Tibial nerve (tissue), 3 donors: ENCODE data around the gene RGPD8.
"Not testable (repeated sequence)": the region's sequence is repeated elsewhere in the genome, so short reads cannot be mapped to it uniquely, and the experiment has no call there.

Source experiments
- POLR2A ChIP-seq, 2 donors: fragments of 450-650 bp; IDR thresholded peaks; one replicate each; pipeline ENCODE4 v1.6.1; 2017; ENCODE audit warnings: antibody characterized with exemption in 2 of 2, mild to moderate bottlenecking in 2 of 2, moderate library complexity in 2 of 2
- TF ChIP-seq, protein P1 (sequence below), 5 experiments: fragments of 200-600 bp in 3 of 5; fragments of 450-650 bp in 2 of 5; sonication (generic) in 3 of 5; IDR thresholded peaks; one replicate each; pipeline ENCODE4 v1.5.1; 2016 to 2019; ENCODE audit warnings: antibody characterized with exemption in 5 of 5, mild to moderate bottlenecking in 3 of 5, moderate library complexity in 2 of 5

DNA sequence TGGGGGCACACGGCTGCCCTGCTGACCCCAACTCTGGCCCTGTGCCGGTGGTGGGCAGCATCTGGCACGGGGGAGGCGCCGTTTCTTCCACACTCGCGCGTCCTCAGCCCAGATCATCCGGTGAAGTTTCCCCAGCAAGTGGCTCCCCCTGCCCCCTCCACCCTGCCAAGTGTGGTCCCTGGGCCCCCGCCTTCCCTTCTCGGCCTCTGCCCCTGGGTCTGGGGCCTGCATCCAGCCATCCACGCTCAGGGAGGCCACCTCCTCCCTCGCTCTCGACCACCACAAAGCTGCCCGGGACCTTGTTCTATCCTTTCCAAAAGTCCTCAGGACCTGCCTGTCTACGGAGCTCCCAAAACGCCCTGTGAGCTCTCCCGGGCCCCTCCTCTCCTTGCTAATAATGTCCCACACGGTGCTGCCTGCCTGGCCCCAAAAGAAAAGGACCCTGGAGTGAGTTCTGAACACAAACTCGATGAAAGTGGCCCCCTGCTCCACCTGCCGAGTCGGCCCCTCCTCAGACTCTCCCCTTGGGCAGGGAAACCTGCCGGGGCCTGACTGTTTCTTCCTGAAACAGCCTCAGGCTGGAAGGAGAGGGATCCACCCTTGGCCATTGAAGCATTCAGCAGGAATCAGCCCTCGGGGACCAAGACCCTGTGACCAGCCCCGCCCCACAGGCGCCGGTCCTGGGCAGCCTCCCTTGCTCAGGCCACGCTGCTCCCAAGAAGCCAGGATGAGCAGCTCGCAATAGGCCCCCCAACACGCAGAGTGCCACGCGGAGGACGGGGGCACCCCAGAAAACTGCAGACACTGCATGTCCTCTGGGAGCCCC, 1.7 kb upstream of the RGPD8 start:
- TF ChIP-seq, protein P1, sequence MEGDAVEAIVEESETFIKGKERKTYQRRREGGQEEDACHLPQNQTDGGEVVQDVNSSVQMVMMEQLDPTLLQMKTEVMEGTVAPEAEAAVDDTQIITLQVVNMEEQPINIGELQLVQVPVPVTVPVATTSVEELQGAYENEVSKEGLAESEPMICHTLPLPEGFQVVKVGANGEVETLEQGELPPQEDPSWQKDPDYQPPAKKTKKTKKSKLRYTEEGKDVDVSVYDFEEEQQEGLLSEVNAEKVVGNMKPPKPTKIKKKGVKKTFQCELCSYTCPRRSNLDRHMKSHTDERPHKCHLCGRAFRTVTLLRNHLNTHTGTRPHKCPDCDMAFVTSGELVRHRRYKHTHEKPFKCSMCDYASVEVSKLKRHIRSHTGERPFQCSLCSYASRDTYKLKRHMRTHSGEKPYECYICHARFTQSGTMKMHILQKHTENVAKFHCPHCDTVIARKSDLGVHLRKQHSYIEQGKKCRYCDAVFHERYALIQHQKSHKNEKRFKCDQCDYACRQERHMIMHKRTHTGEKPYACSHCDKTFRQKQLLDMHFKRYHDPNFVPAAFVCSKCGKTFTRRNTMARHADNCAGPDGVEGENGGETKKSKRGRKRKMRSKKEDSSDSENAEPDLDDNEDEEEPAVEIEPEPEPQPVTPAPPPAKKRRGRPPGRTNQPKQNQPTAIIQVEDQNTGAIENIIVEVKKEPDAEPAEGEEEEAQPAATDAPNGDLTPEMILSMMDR (IDR thresholded peaks at IDR 0.05): not testable (repeated sequence)
- TF ChIP-seq POLR2A (IDR thresholded peaks at IDR 0.05): not testable (repeated sequence)
